Activated CD4-positive, alpha-beta T cell treated with anti-CD3 and anti-CD28 coated beads, Interleukin-2, amount 50 U/mL, for 48 hours (primary cell): ENCODE measurements around the gene HERC3.

Experiments used
- DNase-seq, 2 experiments: peaks; one replicate each; pipeline ENCODE4 v3.0.0-alpha.2; 2020

Gene HERC3

GRCh38 chr4:88722828-88723227 is 130.5 kb downstream of the HERC3 start:
- no peak for DNase-seq

GRCh38 chr4:88724406-88724805 is 132.1 kb downstream of the HERC3 start:
- no peak for DNase-seq

GRCh38 chr4:88725143-88725542 is 132.9 kb downstream of the HERC3 start:
- no peak for DNase-seq

GRCh38 chr4:88725986-88726385 is 133.7 kb downstream of the HERC3 start:
- DNase-seq = no peak

- no peak for DNase-seq
These were observed 135.9 kb downstream of the HERC3 start for GRCh38 chr4:88728146-88728545.

GRCh38 chr4:88729146-88729760 is 137.0 kb downstream of the HERC3 start:
- DNase-seq = no peak

- DNase-seq = no peak
These were observed 138.5 kb downstream of the HERC3 start for GRCh38 chr4:88730811-88731210.

- DNase-seq = no peak
These were observed 139.1 kb downstream of the HERC3 start for GRCh38 chr4:88731381-88731780.

- no peak for DNase-seq
These were observed 140.6 kb downstream of the HERC3 start for GRCh38 chr4:88732714-88733368.

GRCh38 chr4:88734403-88734949 is 142.2 kb downstream of the HERC3 start:
- no peak for DNase-seq

- no peak for DNase-seq
These were observed 143.3 kb downstream of the HERC3 start for GRCh38 chr4:88735564-88735963.

- DNase-seq = no peak
These were observed 144.0 kb downstream of the HERC3 start for GRCh38 chr4:88736264-88736663.

GRCh38 chr4:88737307-88737941 is 145.1 kb downstream of the HERC3 start:
- peak in 1 of 2 experiments; percentile 5 for DNase-seq

- DNase-seq = no peak
These were observed 145.9 kb downstream of the HERC3 start for GRCh38 chr4:88738180-88738579.

GRCh38 chr4:88742561-88742960 is 150.3 kb downstream of the HERC3 start:
- DNase-seq = no peak

- no peak for DNase-seq
These were observed 151.4 kb downstream of the HERC3 start for GRCh38 chr4:88743696-88744095.

- DNase-seq = no peak
These were observed 152.3 kb downstream of the HERC3 start for GRCh38 chr4:88744609-88745008.

- no peak for DNase-seq
These were observed 152.9 kb downstream of the HERC3 start for GRCh38 chr4:88745175-88745574.

- DNase-seq = no peak
These were observed 153.4 kb downstream of the HERC3 start for GRCh38 chr4:88745581-88746163.

- no peak for DNase-seq
These were observed 153.9 kb downstream of the HERC3 start for GRCh38 chr4:88746206-88746605.

GRCh38 chr4:88747351-88747750 is 155.1 kb downstream of the HERC3 start:
- no peak for DNase-seq

- DNase-seq = no peak
These were observed 158.1 kb downstream of the HERC3 start for GRCh38 chr4:88750369-88750768.

- no peak for DNase-seq
These were observed 159.2 kb downstream of the HERC3 start for GRCh38 chr4:88751258-88752075.
